ENCODE measurements around the gene HOXA7. TPM values are rescaled to one million over a fixed set of nuclear protein-coding genes. Genes with fewer than 3 reads are reported as not detected.

The HOXA7 gene
- total and polyA plus RNA-seq, 2 experiments from 2014 or later, result 0.83 TPM; not detected in 1

- TF ChIP-seq EZH2phosphoT487 (IDR thresholded peaks at IDR 0.05; ENCODE audit: low read depth, severe bottlenecking, unreplicated experiment) (no peak), EZH2 (IDR thresholded peaks at IDR 0.05; ENCODE audit: borderline replicate concordance) (no peak)
- TF ChIP-seq, protein P1, sequence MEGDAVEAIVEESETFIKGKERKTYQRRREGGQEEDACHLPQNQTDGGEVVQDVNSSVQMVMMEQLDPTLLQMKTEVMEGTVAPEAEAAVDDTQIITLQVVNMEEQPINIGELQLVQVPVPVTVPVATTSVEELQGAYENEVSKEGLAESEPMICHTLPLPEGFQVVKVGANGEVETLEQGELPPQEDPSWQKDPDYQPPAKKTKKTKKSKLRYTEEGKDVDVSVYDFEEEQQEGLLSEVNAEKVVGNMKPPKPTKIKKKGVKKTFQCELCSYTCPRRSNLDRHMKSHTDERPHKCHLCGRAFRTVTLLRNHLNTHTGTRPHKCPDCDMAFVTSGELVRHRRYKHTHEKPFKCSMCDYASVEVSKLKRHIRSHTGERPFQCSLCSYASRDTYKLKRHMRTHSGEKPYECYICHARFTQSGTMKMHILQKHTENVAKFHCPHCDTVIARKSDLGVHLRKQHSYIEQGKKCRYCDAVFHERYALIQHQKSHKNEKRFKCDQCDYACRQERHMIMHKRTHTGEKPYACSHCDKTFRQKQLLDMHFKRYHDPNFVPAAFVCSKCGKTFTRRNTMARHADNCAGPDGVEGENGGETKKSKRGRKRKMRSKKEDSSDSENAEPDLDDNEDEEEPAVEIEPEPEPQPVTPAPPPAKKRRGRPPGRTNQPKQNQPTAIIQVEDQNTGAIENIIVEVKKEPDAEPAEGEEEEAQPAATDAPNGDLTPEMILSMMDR (IDR thresholded peaks at IDR 0.05; ENCODE audit: poor library complexity), result no peak
- no peak overlapping the region for H3K4me3 ChIP-seq
- H3K79me2 ChIP-seq, result peaks cover 97% of the 10 kb centered on the region
- peak overlapping the region; percentile 97 for H3K27ac ChIP-seq
- peak overlapping the region; percentile 96 for H3K4me2 ChIP-seq
- H3K27me3 ChIP-seq, result peaks cover 98% of the 10 kb centered on the region
- H3K36me3 ChIP-seq (replicated peaks; ENCODE audit: insufficient read depth, low read depth), result no peaks in the 10 kb centered on the region
- no peaks in the 10 kb centered on the region for H3K9me3 ChIP-seq (ENCODE audit: low read depth)
- no peak overlapping the region for H2AFZ ChIP-seq
- peaks cover 9% of the 10 kb centered on the region for H4K20me1 ChIP-seq (ENCODE audit: insufficient read depth, poor library complexity, severe bottlenecking)
- no peak for DNase-seq (ENCODE audit: low spot score)
- 38% methylated on average over 7 of the region's 7 CpGs for WGBS (ENCODE audit: low lambda C conversion rate, missing lambda C conversion rate)
- H3K4me1 ChIP-seq (ENCODE audit: insufficient read depth), result peaks cover 35% of the 10 kb centered on the region
- H3K9me2 ChIP-seq (replicated peaks; ENCODE audit: insufficient read depth), result no peaks in the 10 kb centered on the region
Observed at GRCh38 chr7:27189997-27190748, 33.7 kb upstream of the HOXA7 start.

DNA sequence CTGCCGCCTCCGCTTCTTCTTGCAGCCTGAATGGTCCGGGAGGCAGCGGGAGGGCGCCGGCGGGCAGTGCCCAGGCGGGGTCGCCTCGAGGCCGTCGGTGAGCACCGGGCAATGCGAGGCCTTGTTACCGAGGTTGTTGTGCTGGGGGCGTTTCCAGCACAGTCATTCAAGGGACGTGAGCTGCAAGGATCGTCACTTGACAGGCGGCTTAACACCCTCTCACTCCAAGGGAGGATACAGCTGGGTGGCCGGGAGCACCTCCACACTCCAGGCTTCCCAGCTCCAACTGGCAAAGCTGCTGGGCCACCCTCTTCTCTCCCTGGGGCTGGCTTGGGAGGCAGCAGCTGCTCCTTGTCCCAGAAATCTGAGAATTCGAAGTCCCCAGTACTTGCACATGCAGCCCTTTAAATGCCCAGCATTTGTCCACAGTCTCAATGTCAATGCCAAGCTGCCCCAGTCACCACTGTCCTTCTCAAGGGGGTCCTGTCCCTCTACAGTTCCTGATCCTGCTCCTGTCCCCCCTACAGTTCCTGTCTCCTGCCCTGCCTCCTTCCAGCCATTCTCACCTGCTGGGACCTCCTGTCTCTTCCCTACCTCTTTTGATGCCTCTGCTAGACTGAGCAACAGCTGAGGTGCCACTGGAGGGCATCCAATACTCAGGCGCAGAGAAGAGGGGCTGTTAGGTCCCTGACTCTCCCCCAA lies 33.0 kb upstream of the HOXA7 start:
- TF ChIP-seq, protein P1 (IDR thresholded peaks at IDR 0.05; ENCODE audit: poor library complexity), result no peak
- TF ChIP-seq EZH2phosphoT487 (IDR thresholded peaks at IDR 0.05; ENCODE audit: low read depth, severe bottlenecking, unreplicated experiment), result no peak
- no peak for TF ChIP-seq EZH2 (IDR thresholded peaks at IDR 0.05; ENCODE audit: borderline replicate concordance)
- peaks cover 97% of the 10 kb centered on the region for H3K27me3 ChIP-seq
- H3K4me3 ChIP-seq, result peak overlapping the region; percentile 38
- H3K9me3 ChIP-seq (ENCODE audit: low read depth), result no peaks in the 10 kb centered on the region
- H4K20me1 ChIP-seq (ENCODE audit: insufficient read depth, poor library complexity, severe bottlenecking), result peaks cover 3% of the 10 kb centered on the region
- no peaks in the 10 kb centered on the region for H3K36me3 ChIP-seq (replicated peaks; ENCODE audit: insufficient read depth, low read depth)
- H3K79me2 ChIP-seq, result peaks cover 95% of the 10 kb centered on the region
- no peaks in the 10 kb centered on the region for H3K9me2 ChIP-seq (replicated peaks; ENCODE audit: insufficient read depth)
- H3K4me1 ChIP-seq (ENCODE audit: insufficient read depth), result peaks cover 35% of the 10 kb centered on the region
- 9% methylated on average over 22 of the region's 22 CpGs for WGBS (ENCODE audit: low lambda C conversion rate, missing lambda C conversion rate)
- no peak for DNase-seq (ENCODE audit: low spot score)
- H3K4me2 ChIP-seq, result peak overlapping the region; percentile 96
- peak overlapping the region; percentile 97 for H3K27ac ChIP-seq
- no peak overlapping the region for H2AFZ ChIP-seq

GRCh38 chr7:27188386-27189294 lies 32.2 kb upstream of the HOXA7 start:
- peaks cover 35% of the 10 kb centered on the region for H3K4me1 ChIP-seq (ENCODE audit: insufficient read depth)
- no peak overlapping the region for H2AFZ ChIP-seq
- H3K9me3 ChIP-seq (ENCODE audit: low read depth), result no peaks in the 10 kb centered on the region
- H4K20me1 ChIP-seq (ENCODE audit: insufficient read depth, poor library complexity, severe bottlenecking), result no peaks in the 10 kb centered on the region
- no peak for DNase-seq (ENCODE audit: low spot score)
- WGBS (ENCODE audit: low lambda C conversion rate, missing lambda C conversion rate), result 5% methylated on average over 45 of the region's 49 CpGs
- peaks cover 95% of the 10 kb centered on the region for H3K27me3 ChIP-seq
- no peaks in the 10 kb centered on the region for H3K9me2 ChIP-seq (replicated peaks; ENCODE audit: insufficient read depth)
- H3K27ac ChIP-seq, result peak overlapping the region; percentile 97
- peak overlapping the region; percentile 38 for H3K4me3 ChIP-seq
- TF ChIP-seq EZH2 (IDR thresholded peaks at IDR 0.05; ENCODE audit: borderline replicate concordance), result peak; percentile 18
- TF ChIP-seq EZH2phosphoT487 (IDR thresholded peaks at IDR 0.05; ENCODE audit: low read depth, severe bottlenecking, unreplicated experiment), result peak; percentile 60
- TF ChIP-seq, protein P1 (IDR thresholded peaks at IDR 0.05; ENCODE audit: poor library complexity), result no peak
- no peaks in the 10 kb centered on the region for H3K36me3 ChIP-seq (replicated peaks; ENCODE audit: insufficient read depth, low read depth)
- H3K79me2 ChIP-seq, result peaks cover 95% of the 10 kb centered on the region
- peak overlapping the region; percentile 96 for H3K4me2 ChIP-seq
